HepG2 (cell line): Measurements from ENCODE around the gene EMC10. TPM values are rescaled to one million over a fixed set of nuclear protein-coding genes. Genes with fewer than 3 reads are reported as not detected.

Experiments
- FOSL2 ChIP-seq: sonication (generic); formaldehyde crosslinking; IDR thresholded peaks from 2 replicates; pipeline ENCODE4 v1.4.0; 2020; ENCODE audit warnings: missing genetic modification reagents
- GABPB1 ChIP-seq: IDR thresholded peaks from 2 replicates; pipeline ENCODE4 v1.6.1; 2016; ENCODE audit warnings: mild to moderate bottlenecking, missing genetic modification reagents, moderate library complexity, missing compliant biosample characterization
- HNF4G ChIP-seq, 2 experiments: sonication (generic) in 1 of 2; formaldehyde crosslinking in 1 of 2; IDR thresholded peaks; 2 replicates each; pipeline versions ENCODE4 v1.4.0 to v1.6.1; 2011 to 2020; ENCODE audit warnings: borderline replicate concordance in 2 of 2, low read depth in 2 of 2, mild to moderate bottlenecking in 2 of 2, low read length in 1 of 2, missing genetic modification reagents in 1 of 2, moderate library complexity in 1 of 2
- ISL2 ChIP-seq: sonication (generic); formaldehyde crosslinking; IDR thresholded peaks from 2 replicates; pipeline ENCODE4 v1.5.0; 2020; ENCODE audit warnings: missing genetic modification reagents
- JUNB ChIP-seq: sonication (generic); formaldehyde crosslinking; IDR thresholded peaks from 2 replicates; pipeline ENCODE4 v1.8.0; 2022; ENCODE audit warnings: missing genetic modification reagents, mild to moderate bottlenecking, borderline replicate concordance
- PHF21A ChIP-seq: sonication (generic); formaldehyde crosslinking; IDR thresholded peaks from 2 replicates; pipeline ENCODE4 v1.5.0; 2020; ENCODE audit warnings: mild to moderate bottlenecking, missing genetic modification reagents
- REL ChIP-seq: sonication (generic); formaldehyde crosslinking; conservative IDR thresholded peaks from 2 replicates; pipeline ENCODE4 v1.8.0; 2022; ENCODE audit warnings: mild to moderate bottlenecking, missing genetic modification reagents, moderate library complexity
- ZNF501 ChIP-seq: sonication (generic); formaldehyde crosslinking; IDR thresholded peaks from 2 replicates; pipeline ENCODE4 v1.5.1; 2020; ENCODE audit warnings: mild to moderate bottlenecking, moderate library complexity, missing genetic modification reagents
- ZNF569 ChIP-seq: sonication (generic); formaldehyde crosslinking; IDR thresholded peaks from 2 replicates; pipeline ENCODE4 v1.5.0; 2020; ENCODE audit warnings: mild to moderate bottlenecking, missing genetic modification reagents, moderate library complexity, borderline replicate concordance
- ZNF713 ChIP-seq: sonication (generic); formaldehyde crosslinking; IDR thresholded peaks from 2 replicates; pipeline ENCODE4 v1.4.0; 2020; ENCODE audit warnings: mild to moderate bottlenecking, missing genetic modification reagents
- ZZZ3 ChIP-seq: sonication (generic); formaldehyde crosslinking; IDR thresholded peaks from 2 replicates; pipeline ENCODE4 v1.4.0; 2020; ENCODE audit warnings: missing genetic modification reagents, mild to moderate bottlenecking, borderline replicate concordance
- polyA plus RNA-seq, 8 experiments: library from polyadenylated mRNA; depleted of rRNA in 3 of 8; stranded (reverse) in 7 of 8; unstranded in 1 of 8; fragments of >200 nt; fragmentation: Illumina TruSeq in 4 of 8; extraction: Trizol in 4 of 8; gene quantifications; 2 replicates each; pipeline versions ENCODE4 v1.2.1 to v1.2.3, GENCODE V29; 2011 to 2016; ENCODE audit warnings: low read depth in 4 of 8, missing spikeins in 1 of 8, mixed read lengths in 1 of 8; ENCODE audit not compliant: insufficient read depth in 1 of 8
- total RNA-seq, 5 experiments: library from RNA; depleted of rRNA; stranded (reverse); fragments of >200 nt; fragmentation: Illumina TruSeq; extraction: Trizol; gene quantifications; 2 replicates each; pipeline ENCODE4 v1.2.3, GENCODE V29; 2016; ENCODE audit warnings: low read depth in 1 of 5
- TF ChIP-seq, protein P1 (sequence below): sonication (generic); formaldehyde crosslinking; IDR thresholded peaks from 2 replicates; pipeline ENCODE4; 2020; ENCODE audit warnings: missing genetic modification reagents, mild to moderate bottlenecking, borderline replicate concordance
- TF ChIP-seq, protein P2 (sequence below): sonication (generic); formaldehyde crosslinking; IDR thresholded peaks from 2 replicates; pipeline ENCODE4 v1.4.0; 2020; ENCODE audit warnings: mild to moderate bottlenecking, low read depth, missing genetic modification reagents
- TF ChIP-seq, protein P3 (sequence below): sonication (generic); formaldehyde crosslinking; IDR thresholded peaks from 2 replicates; pipeline ENCODE4 v1.5.0; 2020; ENCODE audit warnings: mild to moderate bottlenecking, missing genetic modification reagents
- TF ChIP-seq, protein P4 (sequence below): sonication (generic); formaldehyde crosslinking; IDR thresholded peaks from 2 replicates; pipeline ENCODE4 v1.4.0; 2020; ENCODE audit warnings: mild to moderate bottlenecking, missing genetic modification reagents, borderline replicate concordance

The EMC10 gene
- total and polyA plus RNA-seq, 2 of the 13 experiments (the other 11 are each of a cell fraction or from before 2014, with no cell fraction given), result not detected

DNA sequence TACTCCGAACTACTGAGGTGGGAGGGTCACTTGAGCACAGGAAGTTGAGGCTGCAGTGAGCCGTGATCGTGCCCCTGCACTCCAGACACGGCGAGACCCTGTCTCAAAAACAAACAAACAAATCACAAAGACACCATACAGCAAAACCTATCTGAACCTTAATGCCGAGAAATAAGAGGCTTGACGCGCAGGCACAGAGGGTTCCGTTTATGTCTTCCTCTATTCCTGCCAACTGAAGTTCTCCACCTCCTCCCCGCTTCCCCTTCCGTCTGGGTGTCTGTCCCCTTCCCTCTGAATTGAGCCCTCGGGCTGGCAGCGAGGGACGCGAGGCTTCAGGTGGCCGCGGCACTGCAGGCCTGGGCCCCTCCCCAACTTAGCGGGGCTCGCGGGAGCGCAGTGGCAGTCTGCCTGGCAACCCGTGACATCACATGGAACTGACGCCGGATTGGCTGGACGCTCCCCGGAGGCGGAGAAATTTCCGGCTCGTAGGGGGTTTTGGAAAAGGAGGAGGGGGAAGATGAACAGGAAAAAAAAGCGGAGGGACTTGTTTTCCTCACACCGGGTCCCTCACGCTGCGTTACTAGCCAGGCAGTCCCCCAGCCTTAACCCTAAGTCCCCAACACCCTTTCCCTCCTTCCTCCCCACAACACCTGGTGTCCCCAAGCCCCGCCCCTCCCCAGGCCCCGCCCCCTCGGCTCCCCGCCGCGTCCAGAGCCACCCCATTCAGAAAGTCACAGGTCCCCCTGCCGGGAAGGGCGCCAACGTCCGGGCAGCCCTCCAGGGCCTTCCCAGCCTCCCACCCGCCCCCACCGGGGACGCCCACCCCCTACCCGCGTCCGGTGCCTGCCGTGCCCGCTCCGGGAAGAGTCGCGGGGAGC is 44.7 kb upstream of the EMC10 start (continued):
- TF ChIP-seq, protein P1, sequence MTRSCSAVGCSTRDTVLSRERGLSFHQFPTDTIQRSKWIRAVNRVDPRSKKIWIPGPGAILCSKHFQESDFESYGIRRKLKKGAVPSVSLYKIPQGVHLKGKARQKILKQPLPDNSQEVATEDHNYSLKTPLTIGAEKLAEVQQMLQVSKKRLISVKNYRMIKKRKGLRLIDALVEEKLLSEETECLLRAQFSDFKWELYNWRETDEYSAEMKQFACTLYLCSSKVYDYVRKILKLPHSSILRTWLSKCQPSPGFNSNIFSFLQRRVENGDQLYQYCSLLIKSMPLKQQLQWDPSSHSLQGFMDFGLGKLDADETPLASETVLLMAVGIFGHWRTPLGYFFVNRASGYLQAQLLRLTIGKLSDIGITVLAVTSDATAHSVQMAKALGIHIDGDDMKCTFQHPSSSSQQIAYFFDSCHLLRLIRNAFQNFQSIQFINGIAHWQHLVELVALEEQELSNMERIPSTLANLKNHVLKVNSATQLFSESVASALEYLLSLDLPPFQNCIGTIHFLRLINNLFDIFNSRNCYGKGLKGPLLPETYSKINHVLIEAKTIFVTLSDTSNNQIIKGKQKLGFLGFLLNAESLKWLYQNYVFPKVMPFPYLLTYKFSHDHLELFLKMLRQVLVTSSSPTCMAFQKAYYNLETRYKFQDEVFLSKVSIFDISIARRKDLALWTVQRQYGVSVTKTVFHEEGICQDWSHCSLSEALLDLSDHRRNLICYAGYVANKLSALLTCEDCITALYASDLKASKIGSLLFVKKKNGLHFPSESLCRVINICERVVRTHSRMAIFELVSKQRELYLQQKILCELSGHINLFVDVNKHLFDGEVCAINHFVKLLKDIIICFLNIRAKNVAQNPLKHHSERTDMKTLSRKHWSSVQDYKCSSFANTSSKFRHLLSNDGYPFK (CRISPR knock-in tag), result no peak; the same call in 1 of the 2 replicates
- no peak for TF ChIP-seq HNF4G (IDR thresholded peaks at IDR 0.05; ENCODE audit: borderline replicate concordance, low read depth, low read length)
- TF ChIP-seq HNF4G (CRISPR knock-in tag; IDR thresholded peaks at IDR 0.05; ENCODE audit: borderline replicate concordance, low read depth), result no peak
- TF ChIP-seq, protein P2, sequence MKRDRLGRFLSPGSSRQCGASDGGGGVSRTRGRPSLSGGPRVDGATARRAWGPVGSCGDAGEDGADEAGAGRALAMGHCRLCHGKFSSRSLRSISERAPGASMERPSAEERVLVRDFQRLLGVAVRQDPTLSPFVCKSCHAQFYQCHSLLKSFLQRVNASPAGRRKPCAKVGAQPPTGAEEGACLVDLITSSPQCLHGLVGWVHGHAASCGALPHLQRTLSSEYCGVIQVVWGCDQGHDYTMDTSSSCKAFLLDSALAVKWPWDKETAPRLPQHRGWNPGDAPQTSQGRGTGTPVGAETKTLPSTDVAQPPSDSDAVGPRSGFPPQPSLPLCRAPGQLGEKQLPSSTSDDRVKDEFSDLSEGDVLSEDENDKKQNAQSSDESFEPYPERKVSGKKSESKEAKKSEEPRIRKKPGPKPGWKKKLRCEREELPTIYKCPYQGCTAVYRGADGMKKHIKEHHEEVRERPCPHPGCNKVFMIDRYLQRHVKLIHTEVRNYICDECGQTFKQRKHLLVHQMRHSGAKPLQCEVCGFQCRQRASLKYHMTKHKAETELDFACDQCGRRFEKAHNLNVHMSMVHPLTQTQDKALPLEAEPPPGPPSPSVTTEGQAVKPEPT, result no peak
- TF ChIP-seq ZZZ3 (CRISPR knock-in tag), result no peak
- TF ChIP-seq ZNF569 (CRISPR knock-in tag), result no peak
- no peak; the same call in 1 of the 2 replicates for TF ChIP-seq ZNF501 (CRISPR knock-in tag)
- TF ChIP-seq, protein P3, sequence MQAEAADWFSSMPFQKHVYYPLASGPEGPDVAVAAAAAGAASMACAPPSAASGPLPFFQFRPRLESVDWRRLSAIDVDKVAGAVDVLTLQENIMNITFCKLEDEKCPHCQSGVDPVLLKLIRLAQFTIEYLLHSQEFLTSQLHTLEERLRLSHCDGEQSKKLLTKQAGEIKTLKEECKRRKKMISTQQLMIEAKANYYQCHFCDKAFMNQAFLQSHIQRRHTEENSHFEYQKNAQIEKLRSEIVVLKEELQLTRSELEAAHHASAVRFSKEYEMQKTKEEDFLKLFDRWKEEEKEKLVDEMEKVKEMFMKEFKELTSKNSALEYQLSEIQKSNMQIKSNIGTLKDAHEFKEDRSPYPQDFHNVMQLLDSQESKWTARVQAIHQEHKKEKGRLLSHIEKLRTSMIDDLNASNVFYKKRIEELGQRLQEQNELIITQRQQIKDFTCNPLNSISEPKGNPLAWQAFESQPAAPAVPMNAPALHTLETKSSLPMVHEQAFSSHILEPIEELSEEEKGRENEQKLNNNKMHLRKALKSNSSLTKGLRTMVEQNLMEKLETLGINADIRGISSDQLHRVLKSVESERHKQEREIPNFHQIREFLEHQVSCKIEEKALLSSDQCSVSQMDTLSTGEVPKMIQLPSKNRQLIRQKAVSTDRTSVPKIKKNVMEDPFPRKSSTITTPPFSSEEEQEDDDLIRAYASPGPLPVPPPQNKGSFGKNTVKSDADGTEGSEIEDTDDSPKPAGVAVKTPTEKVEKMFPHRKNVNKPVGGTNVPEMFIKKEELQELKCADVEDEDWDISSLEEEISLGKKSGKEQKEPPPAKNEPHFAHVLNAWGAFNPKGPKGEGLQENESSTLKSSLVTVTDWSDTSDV (CRISPR knock-in tag), result no peak
- no peak for TF ChIP-seq ISL2 (CRISPR knock-in tag)
- no peak for TF ChIP-seq JUNB (CRISPR knock-in tag)
- TF ChIP-seq PHF21A (CRISPR knock-in tag), result no peak
- TF ChIP-seq REL (CRISPR knock-in tag), result no peak
- TF ChIP-seq ZNF713 (CRISPR knock-in tag), result no peak
- TF ChIP-seq FOSL2 (CRISPR knock-in tag), result no peak
- peak; percentile 52; the same call in 1 of the 2 replicates for TF ChIP-seq GABPB1 (CRISPR knock-in tag)
- TF ChIP-seq, protein P4, sequence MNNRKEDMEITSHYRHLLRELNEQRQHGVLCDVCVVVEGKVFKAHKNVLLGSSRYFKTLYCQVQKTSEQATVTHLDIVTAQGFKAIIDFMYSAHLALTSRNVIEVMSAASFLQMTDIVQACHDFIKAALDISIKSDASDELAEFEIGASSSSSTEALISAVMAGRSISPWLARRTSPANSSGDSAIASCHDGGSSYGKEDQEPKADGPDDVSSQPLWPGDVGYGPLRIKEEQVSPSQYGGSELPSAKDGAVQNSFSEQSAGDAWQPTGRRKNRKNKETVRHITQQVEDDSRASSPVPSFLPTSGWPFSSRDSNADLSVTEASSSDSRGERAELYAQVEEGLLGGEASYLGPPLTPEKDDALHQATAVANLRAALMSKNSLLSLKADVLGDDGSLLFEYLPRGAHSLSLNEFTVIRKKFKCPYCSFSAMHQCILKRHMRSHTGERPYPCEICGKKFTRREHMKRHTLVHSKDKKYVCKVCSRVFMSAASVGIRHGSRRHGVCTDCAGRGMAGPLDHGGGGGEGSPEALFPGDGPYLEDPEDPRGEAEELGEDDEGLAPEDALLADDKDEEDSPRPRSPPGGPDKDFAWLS (CRISPR knock-in tag), result no peak
